Stimulated activated effector memory CD8-positive, alpha-beta T cell treated with anti-CD3 and anti-CD28 coated beads, Interleukin-12 subunit alpha, Interleukin-12 subunit beta, amount 100 ng/mL, for 72 hours (primary cell): ENCODE measurements around the gene FAF1.
A peak's percentile ranks its signal among the peaks of the same experiment; 100 is the strongest.
"Not testable (repeated sequence)": the region's sequence is repeated elsewhere in the genome, so short reads cannot be mapped to it uniquely, and the experiment has no call there.

Experiments
- ATAC-seq: fragments of 150-1000 bp; cut with Tn5 transposase; 2 replicates; pipeline ENCODE4 v1.10.0; 2021
- DNase-seq, 2 donors: peaks; one replicate each; pipeline ENCODE4 v3.0.0; 2021 to 2022; ENCODE audit warnings: low spot score in 2 of 2
- H3K27ac Mint-ChIP-seq: one replicate; pipeline ENCODE4 v1.8.0; 2022; ENCODE audit warnings: mild to moderate bottlenecking, mixed read lengths
- H3K36me3 Mint-ChIP-seq: one replicate; pipeline ENCODE4 v1.8.0; 2022; ENCODE audit warnings: mild to moderate bottlenecking, mixed read lengths
- H3K4me1 Mint-ChIP-seq: one replicate; pipeline ENCODE4 v1.8.0; 2022; ENCODE audit warnings: mixed read lengths
- H3K4me3 Mint-ChIP-seq: one replicate; pipeline ENCODE4 v1.8.0; 2022; ENCODE audit warnings: mild to moderate bottlenecking, mixed read lengths
- H3K9me3 Mint-ChIP-seq: one replicate; pipeline ENCODE4 v1.8.0; 2022; ENCODE audit warnings: mixed read lengths

The FAF1 gene

GRCh38 chr1:50915621-50916020 lies 44.4 kb downstream of the FAF1 start:
- Mint-ChIP-seq H3K4me1 (peaks cover 23% of the 10 kb centered on the region), H3K9me3 (no peaks in the 10 kb centered on the region), H3K36me3 (no peaks in the 10 kb centered on the region), H3K4me3 (no peak overlapping the region), H3K27ac (no peak overlapping the region)
- ATAC-seq, result no peak
- no peak for DNase-seq

GRCh38 chr1:50913954-50914353 lies 46.1 kb downstream of the FAF1 start:
- ATAC-seq (no peak), DNase-seq (no peak)
- H3K4me1 Mint-ChIP-seq, result peaks cover 23% of the 10 kb centered on the region
- H3K27ac Mint-ChIP-seq, result no peak overlapping the region
- no peak overlapping the region for H3K4me3 Mint-ChIP-seq
- H3K9me3 Mint-ChIP-seq, result no peaks in the 10 kb centered on the region
- H3K36me3 Mint-ChIP-seq, result no peaks in the 10 kb centered on the region

- H3K4me3 Mint-ChIP-seq, H3K27ac Mint-ChIP-seq, H3K9me3 Mint-ChIP-seq, DNase-seq, H3K36me3 Mint-ChIP-seq, ATAC-seq: not testable (repeated sequence)
- peaks cover 14% of the 10 kb centered on the region for H3K4me1 Mint-ChIP-seq
These were observed 49.7 kb downstream of the FAF1 start for GRCh38 chr1:50910356-50910755.

GRCh38 chr1:50907610-50908009 lies 52.5 kb downstream of the FAF1 start:
- DNase-seq, H3K27ac Mint-ChIP-seq, H3K4me3 Mint-ChIP-seq, ATAC-seq, H3K36me3 Mint-ChIP-seq, H3K9me3 Mint-ChIP-seq: not testable (repeated sequence)
- H3K4me1 Mint-ChIP-seq, result peaks cover 12% of the 10 kb centered on the region

- not testable (repeated sequence) for DNase-seq, H3K36me3 Mint-ChIP-seq, H3K27ac Mint-ChIP-seq, H3K9me3 Mint-ChIP-seq, H3K4me3 Mint-ChIP-seq, ATAC-seq
- H3K4me1 Mint-ChIP-seq, result peaks cover 12% of the 10 kb centered on the region
These were observed 54.0 kb downstream of the FAF1 start for GRCh38 chr1:50906050-50906449.

GRCh38 chr1:50902419-50902818 lies 57.6 kb downstream of the FAF1 start:
- H3K9me3 Mint-ChIP-seq, result no peaks in the 10 kb centered on the region
- no peak for DNase-seq
- no peaks in the 10 kb centered on the region for H3K36me3 Mint-ChIP-seq
- H3K27ac Mint-ChIP-seq, result no peak overlapping the region
- peaks cover 11% of the 10 kb centered on the region for H3K4me1 Mint-ChIP-seq
- no peak for ATAC-seq
- H3K4me3 Mint-ChIP-seq, result no peak overlapping the region

GRCh38 chr1:50901872-50902271 lies 58.2 kb downstream of the FAF1 start:
- Mint-ChIP-seq H3K4me1 (peaks cover 11% of the 10 kb centered on the region), H3K4me3 (no peak overlapping the region), H3K27ac (no peak overlapping the region), H3K9me3 (no peaks in the 10 kb centered on the region), H3K36me3 (no peaks in the 10 kb centered on the region)
- ATAC-seq (no peak), DNase-seq (no peak)

- Mint-ChIP-seq H3K36me3 (no peaks in the 10 kb centered on the region), H3K4me3 (no peak overlapping the region), H3K9me3 (no peaks in the 10 kb centered on the region), H3K27ac (no peak overlapping the region), H3K4me1 (peaks cover 27% of the 10 kb centered on the region)
- no peak for ATAC-seq
- DNase-seq, result no peak
These were observed 61.3 kb downstream of the FAF1 start for GRCh38 chr1:50898773-50899172.

GRCh38 chr1:50894340-50894739 lies 65.7 kb downstream of the FAF1 start:
- Mint-ChIP-seq H3K4me1 (peaks cover 26% of the 10 kb centered on the region), H3K9me3 (no peaks in the 10 kb centered on the region), H3K4me3 (no peak overlapping the region), H3K36me3 (no peaks in the 10 kb centered on the region), H3K27ac (no peak overlapping the region)
- no peak for DNase-seq
- ATAC-seq, result no peak

GRCh38 chr1:50893466-50893865 lies 66.6 kb downstream of the FAF1 start:
- H3K4me3 Mint-ChIP-seq, result no peak overlapping the region
- H3K4me1 Mint-ChIP-seq, result peaks cover 20% of the 10 kb centered on the region
- DNase-seq (no peak), ATAC-seq (no peak)
- H3K36me3 Mint-ChIP-seq, result no peaks in the 10 kb centered on the region
- no peak overlapping the region for H3K27ac Mint-ChIP-seq
- no peaks in the 10 kb centered on the region for H3K9me3 Mint-ChIP-seq

GRCh38 chr1:50887555-50887954 lies 72.5 kb downstream of the FAF1 start:
- H3K4me3 Mint-ChIP-seq, H3K4me1 Mint-ChIP-seq, ATAC-seq, H3K27ac Mint-ChIP-seq, H3K36me3 Mint-ChIP-seq, H3K9me3 Mint-ChIP-seq, DNase-seq: not testable (repeated sequence)

- Mint-ChIP-seq H3K4me1 (no peaks in the 10 kb centered on the region), H3K9me3 (no peaks in the 10 kb centered on the region), H3K27ac (no peak overlapping the region), H3K4me3 (no peak overlapping the region), H3K36me3 (no peaks in the 10 kb centered on the region)
- ATAC-seq (no peak), DNase-seq (no peak)
These were observed 79.7 kb downstream of the FAF1 start for GRCh38 chr1:50880373-50880772.

GRCh38 chr1:50879137-50879536 lies 80.9 kb downstream of the FAF1 start:
- ATAC-seq (no peak), DNase-seq (no peak)
- H3K36me3 Mint-ChIP-seq, result no peaks in the 10 kb centered on the region
- H3K27ac Mint-ChIP-seq, result no peak overlapping the region
- no peaks in the 10 kb centered on the region for H3K4me1 Mint-ChIP-seq
- no peak overlapping the region for H3K4me3 Mint-ChIP-seq
- no peaks in the 10 kb centered on the region for H3K9me3 Mint-ChIP-seq

GRCh38 chr1:50878434-50878833 lies 81.6 kb downstream of the FAF1 start:
- peak overlapping the region; percentile 11 for H3K27ac Mint-ChIP-seq
- no peaks in the 10 kb centered on the region for H3K36me3 Mint-ChIP-seq
- peaks cover 1% of the 10 kb centered on the region for H3K4me1 Mint-ChIP-seq
- H3K9me3 Mint-ChIP-seq, result no peaks in the 10 kb centered on the region
- ATAC-seq (no peak), DNase-seq (no peak)
- H3K4me3 Mint-ChIP-seq, result no peak overlapping the region

- peak overlapping the region; percentile 11 for H3K27ac Mint-ChIP-seq
- no peaks in the 10 kb centered on the region for H3K9me3 Mint-ChIP-seq
- H3K4me1 Mint-ChIP-seq, result peaks cover 4% of the 10 kb centered on the region
- no peak overlapping the region for H3K4me3 Mint-ChIP-seq
- no peak for ATAC-seq
- DNase-seq, result no peak
- no peaks in the 10 kb centered on the region for H3K36me3 Mint-ChIP-seq
These were observed 82.4 kb downstream of the FAF1 start for GRCh38 chr1:50877641-50878040.

- no peak overlapping the region for H3K27ac Mint-ChIP-seq
- no peaks in the 10 kb centered on the region for H3K9me3 Mint-ChIP-seq
- DNase-seq, result peak; percentile 52 to 84
- H3K4me3 Mint-ChIP-seq, result peak overlapping the region; percentile 32
- no peaks in the 10 kb centered on the region for H3K36me3 Mint-ChIP-seq
- H3K4me1 Mint-ChIP-seq, result peaks cover 4% of the 10 kb centered on the region
- peak; percentile 95 for ATAC-seq
These were observed 86.4 kb downstream of the FAF1 start for GRCh38 chr1:50873458-50874187.
